ENCODE measurements around the gene PSME2.

The PSME2 gene

DNA sequence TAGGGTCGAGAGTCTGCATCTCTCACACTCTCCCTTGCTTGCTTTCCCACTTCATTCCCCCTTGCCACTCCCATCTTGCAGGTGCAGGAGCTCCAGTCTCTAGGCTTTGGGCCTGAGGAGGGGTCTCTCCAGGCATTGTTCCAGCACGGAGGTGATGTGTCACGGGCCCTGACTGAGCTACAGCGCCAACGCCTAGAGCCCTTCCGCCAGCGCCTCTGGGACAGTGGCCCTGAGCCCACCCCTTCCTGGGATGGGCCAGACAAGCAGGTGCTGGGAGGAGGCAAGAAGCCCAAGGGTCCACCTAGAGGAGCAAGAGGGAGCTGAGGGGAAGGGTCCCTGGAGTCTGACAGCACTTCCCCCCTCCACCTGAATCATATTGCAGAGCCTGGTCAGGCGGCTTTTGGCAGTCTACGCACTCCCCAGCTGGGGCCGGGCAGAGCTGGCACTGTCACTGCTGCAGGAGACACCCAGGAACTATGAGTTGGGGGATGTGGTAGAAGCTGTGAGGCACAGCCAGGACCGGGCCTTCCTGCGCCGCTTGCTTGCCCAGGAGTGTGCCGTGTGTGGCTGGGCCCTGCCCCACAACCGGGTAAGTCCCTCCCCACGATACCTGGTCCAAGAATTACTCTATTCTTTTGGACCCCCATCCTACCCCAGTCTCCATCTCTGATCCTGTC, 5.1 kb upstream of the PSME2 start:
- no peak for DNase-seq (ENCODE audit: low read depth)

DNA sequence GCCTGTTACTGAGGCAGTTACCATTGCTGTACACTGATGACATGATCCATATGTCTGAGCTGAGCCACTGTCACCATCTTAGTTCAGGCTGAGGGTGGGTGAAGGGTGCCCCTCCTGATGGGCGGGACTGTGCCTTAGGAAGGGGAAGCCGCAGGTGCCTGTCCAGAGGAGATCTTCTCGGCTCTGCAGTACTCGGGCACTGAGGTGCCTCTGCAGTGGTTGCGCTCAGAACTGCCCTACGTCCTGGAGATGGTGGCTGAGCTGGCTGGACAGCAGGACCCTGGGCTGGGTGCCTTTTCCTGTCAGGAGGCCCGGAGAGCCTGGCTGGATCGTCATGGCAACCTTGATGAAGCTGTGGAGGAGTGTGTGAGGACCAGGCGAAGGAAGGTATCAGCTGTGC, 4.6 kb upstream of the PSME2 start:
- no peak for DNase-seq (ENCODE audit: low read depth)

GRCh38 chr14:24150567-24150966, 4.2 kb upstream of the PSME2 start:
- DNase-seq (ENCODE audit: low read depth) = no peak

- no peak for DNase-seq (ENCODE audit: low read depth)
Observed at GRCh38 chr14:24150061-24150460, 3.7 kb upstream of the PSME2 start.

- DNase-seq (ENCODE audit: low read depth) = no peak
Observed at GRCh38 chr14:24149302-24149969, 3.0 kb upstream of the PSME2 start.

- no peak for DNase-seq (ENCODE audit: low read depth)
Observed at GRCh38 chr14:24147761-24148428, 1.5 kb upstream of the PSME2 start.

DNA sequence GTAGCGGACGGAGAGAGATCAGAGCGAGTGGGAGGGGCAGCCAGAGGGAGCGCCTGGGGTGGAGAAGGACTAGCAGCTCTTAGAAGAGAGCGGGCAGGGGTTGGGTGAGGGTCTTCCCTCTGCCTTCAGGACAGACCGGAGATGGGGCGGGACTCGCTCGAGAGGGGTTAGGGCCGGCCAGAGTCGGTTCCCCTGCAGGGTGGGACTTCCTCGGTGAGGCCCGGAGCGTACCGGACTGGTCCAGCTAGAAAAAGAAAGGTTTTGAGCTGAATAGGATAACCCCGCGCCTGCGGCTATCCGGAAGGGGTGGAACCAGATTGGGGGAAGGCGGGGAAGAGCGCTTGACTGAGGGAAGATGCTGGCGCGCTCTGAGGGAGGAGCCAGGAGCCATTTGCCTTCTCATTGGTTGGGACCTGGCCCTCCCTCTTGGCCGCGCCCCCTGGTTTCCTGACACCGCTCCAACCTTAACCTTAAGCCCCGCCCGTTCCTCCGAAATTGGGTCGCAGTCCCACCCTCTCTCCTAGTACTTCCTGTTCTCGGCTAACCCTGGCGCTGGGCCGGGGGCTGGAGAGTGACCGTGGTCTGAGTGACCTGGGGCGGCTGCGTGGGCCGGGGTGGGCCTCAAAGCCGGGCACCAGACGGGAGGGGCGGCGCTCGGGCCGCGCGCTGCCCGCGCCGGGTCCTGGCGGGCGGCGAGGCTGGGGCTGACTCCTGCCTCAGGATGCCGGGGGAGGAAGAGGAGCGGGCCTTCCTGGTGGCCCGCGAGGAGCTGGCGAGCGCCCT, 759 bp upstream of the PSME2 start, which contains the start of gene RNF31:
TSS of gene RNF31 (plus strand) at position 521 of the 783 bp plus-strand sequence. CDS start at position 722, 201 bp downstream.
- peak; percentile 96 for DNase-seq (ENCODE audit: low read depth)

DNA sequence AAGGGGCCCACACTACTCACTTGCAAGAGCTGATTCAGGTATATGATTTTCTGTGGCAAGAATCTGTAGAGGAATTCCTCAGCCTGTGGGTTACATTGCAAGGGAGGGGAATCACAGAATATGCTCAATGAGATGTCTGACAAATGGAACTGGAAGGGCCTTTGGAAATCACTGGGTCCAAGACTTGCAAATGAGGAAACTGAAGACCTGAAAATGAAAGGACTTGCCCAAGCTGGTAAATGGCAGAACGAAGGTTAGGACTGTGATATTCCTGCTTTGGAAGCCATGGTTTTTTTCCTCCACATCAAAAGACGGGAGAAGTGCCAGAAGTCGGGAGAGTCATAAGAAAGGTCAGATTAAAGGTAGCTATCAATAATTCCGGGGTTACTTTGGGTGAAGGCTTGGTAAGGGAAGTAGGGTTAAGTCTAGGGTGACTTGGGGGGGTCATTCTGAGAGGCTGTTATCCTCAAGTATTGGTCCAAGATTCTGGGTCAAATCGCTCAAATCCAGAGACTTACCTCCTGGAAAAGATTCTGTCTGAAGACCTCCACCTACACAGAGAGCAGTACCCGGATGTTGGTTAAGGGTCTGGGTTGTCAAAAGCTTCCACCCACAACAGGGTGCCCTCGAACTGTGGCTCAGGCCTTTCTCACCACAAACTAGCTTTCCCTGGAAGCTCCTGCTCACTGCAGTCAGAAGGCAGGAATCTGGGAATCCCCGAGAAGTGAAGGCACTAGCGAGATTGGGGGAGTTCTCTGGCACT, 539 bp downstream of the PSME2 start:
- DNase-seq (ENCODE audit: low read depth) = no peak

DNA sequence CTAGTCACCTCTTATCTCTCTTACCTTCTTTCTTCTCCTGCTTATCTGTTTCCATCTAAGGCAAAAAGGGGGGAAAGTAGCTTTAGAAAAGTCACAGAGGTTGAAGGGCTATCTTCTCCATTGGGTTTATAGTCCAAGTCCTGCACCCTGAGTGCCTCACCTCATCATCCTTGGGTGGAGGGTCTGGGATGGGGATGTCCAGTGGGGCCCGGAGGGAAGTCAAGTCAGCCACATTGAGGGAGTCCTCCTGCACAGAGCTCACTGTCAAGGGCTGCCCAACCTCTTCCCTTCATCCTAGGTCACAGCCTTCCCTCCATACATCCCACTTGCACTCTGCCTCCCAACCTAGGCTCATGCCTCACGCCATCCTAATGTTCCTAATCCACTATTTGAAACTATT, 1.2 kb downstream of the PSME2 start:
- no peak for DNase-seq (ENCODE audit: low read depth)

GRCh38 chr14:24144451-24144850, 2.0 kb downstream of the PSME2 start:
- no peak for DNase-seq (ENCODE audit: low read depth)

GRCh38 chr14:24143511-24143910, 2.9 kb downstream of the PSME2 start:
- no peak for DNase-seq (ENCODE audit: low read depth)

DNA sequence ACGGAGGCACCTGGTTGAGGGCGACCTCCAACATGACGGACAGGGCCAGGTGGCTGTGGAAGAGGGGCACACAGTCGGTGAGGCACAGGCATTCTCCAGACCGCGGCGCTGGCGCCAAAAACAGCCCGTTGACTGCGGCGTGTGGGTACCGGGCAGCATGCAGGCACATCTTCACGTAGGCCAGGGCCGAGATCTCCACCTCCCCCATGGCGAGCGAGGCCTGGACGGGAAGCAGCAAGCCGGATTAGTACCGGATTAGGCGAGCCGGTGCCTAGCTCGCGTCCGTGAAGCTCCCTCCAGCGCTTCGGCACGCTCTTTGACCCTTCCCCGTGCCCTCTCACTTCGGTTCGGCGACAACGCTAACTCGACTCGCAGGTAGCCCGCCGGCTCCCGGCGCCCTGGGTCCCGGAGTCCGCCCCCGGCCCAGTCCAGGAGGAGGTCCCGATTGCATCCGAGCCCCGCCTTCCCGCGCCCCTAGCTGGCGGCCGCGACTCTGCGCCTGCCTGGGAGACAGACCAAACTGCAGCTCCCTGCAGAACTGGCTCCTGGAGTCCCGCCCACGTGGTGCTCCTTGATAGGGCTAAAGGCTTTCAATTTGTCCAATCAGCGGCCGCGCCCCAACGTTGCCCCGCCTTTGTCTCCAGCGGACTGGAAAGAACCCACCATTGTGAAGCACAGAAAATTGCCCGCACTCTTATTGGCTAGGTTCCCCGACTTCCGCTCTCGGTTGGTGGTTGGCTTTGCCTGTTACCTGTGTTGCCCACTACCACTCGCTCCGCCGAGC, 5.1 kb downstream of the PSME2 start, which contains the start of gene EMC9:
TSS of gene EMC9 (minus strand) at position 495 of the 784 bp plus-strand sequence. CDS start at position 208, 287 bp downstream.
- DNase-seq (ENCODE audit: low read depth) = peak; percentile 99

DNA sequence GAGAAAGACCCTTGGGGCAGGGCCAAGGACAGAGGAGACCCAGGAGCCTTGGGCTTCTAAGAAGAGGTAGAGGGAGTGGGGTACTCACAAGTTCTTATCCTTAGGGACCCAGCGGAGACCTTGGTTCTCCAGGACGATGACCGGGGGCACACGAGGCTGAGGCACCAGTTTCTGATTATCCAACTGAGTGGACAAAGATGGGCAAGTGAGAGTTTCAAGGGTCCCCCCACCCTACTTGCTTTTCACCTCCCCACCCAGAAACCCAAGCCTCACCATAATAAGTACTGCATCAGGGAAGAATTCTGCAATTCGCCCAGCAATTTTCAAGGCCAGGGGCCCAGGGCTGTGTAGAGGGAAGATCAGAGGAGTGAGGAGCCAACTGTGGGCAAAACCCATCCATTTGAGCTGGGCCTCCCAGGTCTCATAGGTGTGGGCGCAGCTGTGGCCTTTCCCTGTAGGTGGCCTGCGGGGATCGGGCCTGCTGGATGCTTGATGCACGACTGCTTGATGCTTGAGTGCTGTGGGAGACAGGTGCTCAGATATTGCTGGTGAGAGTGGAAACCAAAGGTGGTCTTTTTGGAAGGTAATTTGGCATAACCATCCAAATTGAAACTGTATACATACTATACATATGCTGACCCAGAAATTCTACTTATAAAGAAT, 7.0 kb downstream of the PSME2 start:
- no peak for DNase-seq (ENCODE audit: low read depth)

DNA sequence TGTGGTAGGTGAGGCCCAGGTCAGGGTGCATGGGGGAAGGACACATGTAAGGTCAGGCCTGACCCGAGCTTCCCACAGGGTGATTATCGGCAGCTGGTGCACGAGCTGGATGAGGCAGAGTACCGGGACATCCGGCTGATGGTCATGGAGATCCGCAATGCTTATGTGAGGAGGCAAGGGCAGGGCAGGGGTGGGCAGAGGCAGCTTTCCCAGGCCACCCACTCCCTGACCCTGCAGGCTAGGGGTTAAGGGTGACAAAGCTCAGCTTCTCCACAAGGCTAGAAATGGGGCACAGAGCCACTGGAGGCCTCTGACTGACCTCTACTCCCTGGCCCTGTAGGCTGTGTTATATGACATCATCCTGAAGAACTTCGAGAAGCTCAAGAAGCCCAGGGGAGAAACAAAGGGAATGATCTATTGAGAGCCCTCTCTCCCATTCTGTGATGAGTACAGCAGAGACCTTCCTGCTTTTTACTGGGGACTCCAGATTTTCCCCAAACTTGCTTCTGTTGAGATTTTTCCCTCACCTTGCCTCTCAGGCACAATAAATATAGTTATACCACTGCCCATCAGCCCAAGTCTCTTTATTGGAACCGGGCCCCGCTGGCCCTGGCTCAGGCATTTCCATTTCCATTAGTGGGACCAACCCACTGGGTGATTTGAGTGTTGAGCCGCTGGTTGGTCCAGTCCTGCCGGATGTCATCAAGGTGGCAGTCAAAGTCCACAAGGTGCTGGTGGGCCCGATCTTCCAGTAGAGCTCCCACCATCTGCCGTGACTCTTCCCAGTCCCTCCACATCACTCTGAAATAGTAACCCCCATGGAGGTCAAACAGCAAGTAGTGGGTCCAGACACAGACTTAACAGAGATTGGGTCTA, 7.8 kb downstream of the PSME2 start:
- no peak for DNase-seq (ENCODE audit: low read depth)

DNA sequence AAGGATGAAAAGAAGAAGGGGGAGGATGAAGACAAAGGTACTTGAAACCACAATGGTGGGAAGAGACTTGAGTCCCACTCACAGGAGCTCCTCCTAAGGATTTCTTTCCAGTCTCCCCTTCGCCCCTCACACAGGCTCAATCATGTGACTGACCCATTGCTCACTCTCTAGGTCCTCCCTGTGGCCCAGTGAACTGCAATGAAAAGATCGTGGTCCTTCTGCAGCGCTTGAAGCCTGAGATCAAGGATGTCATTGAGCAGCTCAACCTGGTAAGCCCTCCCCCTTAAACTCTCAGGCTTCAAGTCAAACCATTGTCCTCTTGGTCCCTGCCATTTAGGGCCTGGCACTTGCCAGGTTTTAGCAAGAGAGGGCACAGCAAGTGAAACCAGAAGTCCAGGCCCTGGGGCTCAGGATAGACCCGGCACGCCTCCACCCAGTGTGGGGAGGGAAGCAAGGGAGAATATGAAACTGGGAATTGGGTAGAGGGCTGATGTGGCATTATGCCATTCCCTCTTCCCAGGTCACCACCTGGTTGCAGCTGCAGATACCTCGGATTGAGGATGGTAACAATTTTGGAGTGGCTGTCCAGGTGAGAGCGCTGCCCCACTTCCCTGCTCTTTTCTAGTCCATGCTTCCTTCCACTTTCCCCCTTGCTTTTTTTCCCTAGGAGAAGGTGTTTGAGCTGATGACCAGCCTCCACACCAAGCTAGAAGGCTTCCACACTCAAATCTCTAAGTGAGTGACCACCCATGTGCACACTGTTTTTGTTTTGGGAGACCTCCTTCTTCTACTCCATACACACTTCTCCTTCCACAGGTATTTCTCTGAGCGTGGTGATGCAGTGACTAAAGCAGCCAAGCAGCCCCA, 8.6 kb downstream of the PSME2 start:
- DNase-seq (ENCODE audit: low read depth) = no peak

DNA sequence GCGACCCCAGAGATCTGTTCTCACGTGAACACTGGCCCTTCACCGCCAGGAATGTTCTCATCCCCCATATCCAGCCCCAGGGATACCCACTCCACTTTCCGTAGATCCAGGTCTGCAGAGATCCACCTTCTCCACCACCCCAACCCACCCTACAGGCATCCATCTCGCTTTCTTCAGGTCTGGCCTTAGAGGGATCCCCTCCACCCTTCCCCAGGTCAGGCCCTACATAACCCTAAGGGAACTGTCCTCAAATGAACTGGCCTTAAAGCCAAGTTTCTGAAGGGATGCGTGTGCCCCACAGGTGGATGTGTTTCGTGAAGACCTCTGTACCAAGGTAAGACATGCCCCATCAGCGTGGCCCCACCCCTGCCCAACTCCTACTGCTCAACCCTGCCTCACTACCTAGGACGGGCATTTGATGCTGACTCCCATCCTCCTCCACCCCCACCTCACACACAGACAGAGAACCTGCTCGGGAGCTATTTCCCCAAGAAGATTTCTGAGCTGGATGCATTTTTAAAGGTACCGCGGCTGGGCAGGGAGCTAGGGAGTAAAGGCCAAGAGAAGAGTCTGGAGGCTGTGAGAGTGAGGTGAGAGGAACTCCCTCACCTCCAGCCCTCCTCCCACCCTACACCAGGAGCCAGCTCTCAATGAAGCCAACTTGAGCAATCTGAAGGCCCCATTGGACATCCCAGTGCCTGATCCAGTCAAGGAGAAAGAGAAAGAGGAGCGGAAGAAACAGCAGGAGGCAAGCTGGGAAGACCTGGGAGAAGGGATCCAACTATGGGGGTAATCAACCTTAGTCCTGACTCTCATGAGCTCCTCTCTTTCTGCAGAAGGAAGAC, 9.5 kb downstream of the PSME2 start:
- DNase-seq (ENCODE audit: low read depth) = no peak

Measured in activated gamma-delta T cell treated with anti-CD3 and anti-CD28 coated beads, Interleukin-2, amount 50 U/mL, for 16 hours (primary cell).